Measurements from ENCODE around the gene ETS1.

- TF ChIP-seq EZH2 (IDR thresholded peaks at IDR 0.05; ENCODE audit: borderline replicate concordance) (no peak), CTCF (IDR thresholded peaks at IDR 0.05; ENCODE audit: poor library complexity) (no peak)
These were observed 129.5 kb downstream of the ETS1 start for GRCh38 chr11:128457874-128458273.
